Measurements from ENCODE around the gene IGSF9B.
A peak's percentile ranks its signal among the peaks of the same experiment; 100 is the strongest.

The IGSF9B gene

GRCh38 chr11:133901999-133902398 is 54.8 kb downstream of the IGSF9B start:
- no peaks in the 10 kb centered on the region for H3K79me2 ChIP-seq (ENCODE audit: low read length)
- no peaks in the 10 kb centered on the region for H4K20me1 ChIP-seq (ENCODE audit: insufficient read depth, low read length)
- H3K9me3 ChIP-seq (ENCODE audit: insufficient read depth, low read length), result no peaks in the 10 kb centered on the region
- no peaks in the 10 kb centered on the region for H3K36me3 ChIP-seq (replicated peaks; ENCODE audit: low read depth, low read length)
- H2AFZ ChIP-seq (ENCODE audit: low read depth, low read length), result no peak overlapping the region
- no peak overlapping the region for H3K4me3 ChIP-seq (ENCODE audit: low read length)
- peaks cover 7% of the 10 kb centered on the region for H3K27me3 ChIP-seq (ENCODE audit: low read depth, low read length)
- H3K4me2 ChIP-seq (ENCODE audit: low read length), result no peak overlapping the region
- no peak for TF ChIP-seq EZH2phosphoT487 (IDR thresholded peaks at IDR 0.05; ENCODE audit: low read depth)
- TF ChIP-seq CTCF (IDR thresholded peaks at IDR 0.05; ENCODE audit: low read depth, low read length), result no peak
- H3K9ac ChIP-seq (ENCODE audit: low read length), result no peak overlapping the region
- peaks cover 33% of the 10 kb centered on the region for H3K4me1 ChIP-seq (ENCODE audit: low read length)
- no peak overlapping the region for H3K27ac ChIP-seq (ENCODE audit: low read length)

- no peak overlapping the region for H2AFZ ChIP-seq (ENCODE audit: low read depth, low read length)
- no peak overlapping the region for H3K4me3 ChIP-seq (ENCODE audit: low read length)
- H4K20me1 ChIP-seq (ENCODE audit: insufficient read depth, low read length), result no peaks in the 10 kb centered on the region
- TF ChIP-seq CTCF (IDR thresholded peaks at IDR 0.05; ENCODE audit: low read depth, low read length) (no peak), EZH2phosphoT487 (IDR thresholded peaks at IDR 0.05; ENCODE audit: low read depth) (no peak)
- H3K79me2 ChIP-seq (ENCODE audit: low read length), result no peaks in the 10 kb centered on the region
- H3K27ac ChIP-seq (ENCODE audit: low read length), result no peak overlapping the region
- peaks cover 7% of the 10 kb centered on the region for H3K27me3 ChIP-seq (ENCODE audit: low read depth, low read length)
- no peak overlapping the region for H3K4me2 ChIP-seq (ENCODE audit: low read length)
- no peaks in the 10 kb centered on the region for H3K9me3 ChIP-seq (ENCODE audit: insufficient read depth, low read length)
- H3K4me1 ChIP-seq (ENCODE audit: low read length), result peaks cover 40% of the 10 kb centered on the region
- no peak overlapping the region for H3K9ac ChIP-seq (ENCODE audit: low read length)
- no peaks in the 10 kb centered on the region for H3K36me3 ChIP-seq (replicated peaks; ENCODE audit: low read depth, low read length)
Observed at GRCh38 chr11:133901316-133901715, 55.5 kb downstream of the IGSF9B start.

- Histone ChIP-seq H3K79me2 (ENCODE audit: low read length) (no peaks in the 10 kb centered on the region), H3K27ac (ENCODE audit: low read length) (no peak overlapping the region), H3K36me3 (replicated peaks; ENCODE audit: low read depth, low read length) (no peaks in the 10 kb centered on the region), H2AFZ (ENCODE audit: low read depth, low read length) (no peak overlapping the region), H3K4me1 (ENCODE audit: low read length) (peaks cover 40% of the 10 kb centered on the region), H4K20me1 (ENCODE audit: insufficient read depth, low read length) (no peaks in the 10 kb centered on the region), H3K27me3 (ENCODE audit: low read depth, low read length) (peaks cover 7% of the 10 kb centered on the region), H3K4me2 (ENCODE audit: low read length) (no peak overlapping the region), H3K9me3 (ENCODE audit: insufficient read depth, low read length) (no peaks in the 10 kb centered on the region), H3K9ac (ENCODE audit: low read length) (no peak overlapping the region), H3K4me3 (ENCODE audit: low read length) (no peak overlapping the region)
- TF ChIP-seq CTCF (IDR thresholded peaks at IDR 0.05; ENCODE audit: low read depth, low read length), result no peak
- no peak for TF ChIP-seq EZH2phosphoT487 (IDR thresholded peaks at IDR 0.05; ENCODE audit: low read depth)
Observed at GRCh38 chr11:133900176-133901105, 56.3 kb downstream of the IGSF9B start.

- Histone ChIP-seq H2AFZ (ENCODE audit: low read depth, low read length) (no peak overlapping the region; the same call in 1 of the 2 replicates), H3K4me3 (ENCODE audit: low read length) (peak overlapping the region; percentile 68), H3K4me1 (ENCODE audit: low read length) (peaks cover 56% of the 10 kb centered on the region), H3K36me3 (replicated peaks; ENCODE audit: low read depth, low read length) (no peaks in the 10 kb centered on the region), H3K9ac (ENCODE audit: low read length) (peak overlapping the region; percentile 47; the same call in 1 of the 2 replicates), H3K9me3 (ENCODE audit: insufficient read depth, low read length) (no peaks in the 10 kb centered on the region), H3K27ac (ENCODE audit: low read length) (peak overlapping the region; percentile 68), H4K20me1 (ENCODE audit: insufficient read depth, low read length) (no peaks in the 10 kb centered on the region), H3K79me2 (ENCODE audit: low read length) (no peaks in the 10 kb centered on the region), H3K4me2 (ENCODE audit: low read length) (peak overlapping the region; percentile 93), H3K27me3 (ENCODE audit: low read depth, low read length) (peaks cover 7% of the 10 kb centered on the region)
- TF ChIP-seq EZH2phosphoT487 (IDR thresholded peaks at IDR 0.05; ENCODE audit: low read depth), result no peak
- no peak for TF ChIP-seq CTCF (IDR thresholded peaks at IDR 0.05; ENCODE audit: low read depth, low read length)
Observed at GRCh38 chr11:133898770-133899115, 58.0 kb downstream of the IGSF9B start.

All from OCI-LY3 (cell line).